K562 (cell line): ENCODE measurements around the gene PLA2G4D. TPM values are rescaled to one million over a fixed set of nuclear protein-coding genes. Genes with fewer than 3 reads are reported as not detected.

Source experiments
- ATAC-seq: fragments of 200-7000 bp; cut with Tn5 transposase; 3 replicates; pipeline ENCODE4 v1.9.1; 2020; ENCODE audit warnings: moderate library complexity
- BruUV-seq: library from RNA; stranded (reverse); fragments of 400-500 nt; replicated peaks from 2 replicates; lab custom pipeline; 2021; lab: Mats Ljungman, UMichigan
- CTCF ChIA-PET: fragments of 300-600 bp; formaldehyde crosslinking; extraction: SDS; loops from one replicate; lab custom pipeline; 2021; ENCODE audit warnings: low intra/inter-chr PET ratio; lab: Yijun Ruan, JAX
- POLR2A ChIA-PET: fragments of 300-600, 350-650 bp; sonication (Branson Sonifier 250); formaldehyde crosslinking; extraction: SDS; loops from one replicate; lab custom pipeline; 2021; ENCODE audit warnings: antibody characterized with exemption, inconsistent platforms; lab: Yijun Ruan, JAX
- DNase-seq, 4 experiments: peaks; one replicate each; pipeline versions ENCODE4 v3.0.0 to v3.0.0-alpha.2; 2011 to 2018; ENCODE audit warnings: low spot score in 3 of 4, mixed read lengths in 3 of 4; ENCODE audit errors: extremely low read depth in 1 of 4
- FAIRE-seq: peaks from 2 replicates; lab custom pipeline; 2011; peaks lifted over from hg19 to GRCh38; lab: Jason Lieb, UNC
- H2AFZ ChIP-seq: 2 replicates; pipeline ENCODE4 v1.6.0; 2011; ENCODE audit warnings: low read depth, low read length, control low read depth, inconsistent platforms
- H3K27ac ChIP-seq: fragments of 200-600 bp; 3 replicates; pipeline ENCODE4 v1.8.0; 2011; ENCODE audit warnings: low read depth, mild to moderate bottlenecking, control low read depth, inconsistent platforms, low read length, moderate library complexity, mixed read lengths; ENCODE audit errors: extremely low read depth
- H3K27me3 ChIP-seq, 2 experiments: fragments of 300-600 bp in 1 of 2; 2 replicates in 1 of 2; 3 replicates in 1 of 2; pipeline versions ENCODE4 v1.6.0 to v1.8.0; 2011; ENCODE audit warnings: inconsistent platforms in 2 of 2, low read length in 2 of 2, mild to moderate bottlenecking in 1 of 2, mixed read lengths in 1 of 2, moderate library complexity in 1 of 2; ENCODE audit not compliant: control insufficient read depth in 2 of 2, insufficient read depth in 2 of 2
- H3K36me3 ChIP-seq: fragments of 300-600 bp; 3 replicates; pipeline ENCODE4 v1.8.0; 2011; ENCODE audit warnings: mild to moderate bottlenecking, low read length, inconsistent platforms; ENCODE audit not compliant: control insufficient read depth, insufficient read depth
- H3K4me1 ChIP-seq, 2 experiments: fragments of 200-600 bp in 1 of 2; replicated peaks in 1 of 2; 2 replicates in 1 of 2; 3 replicates in 1 of 2; pipeline versions ENCODE4 v1.5.1 to v1.8.0; 2011; ENCODE audit warnings: inconsistent platforms in 2 of 2, low read length in 2 of 2, mild to moderate bottlenecking in 1 of 2, mixed read lengths in 1 of 2, moderate library complexity in 1 of 2; ENCODE audit not compliant: control insufficient read depth in 2 of 2, insufficient read depth in 2 of 2
- H3K4me2 ChIP-seq: 2 replicates; pipeline ENCODE4 v1.6.1; 2011; ENCODE audit warnings: low read length, control low read depth, inconsistent platforms, mixed read lengths; ENCODE audit not compliant: insufficient read depth
- H3K4me3 ChIP-seq: fragments of 200-600 bp; sonication (generic), shearing (Covaris generic); 2 replicates; pipeline ENCODE4 v1.5.1; 2016; ENCODE audit warnings: control low read depth, inconsistent platforms
- H3K79me2 ChIP-seq: fragments of 200-600 bp; 3 replicates; pipeline ENCODE4 v1.8.0; 2011; ENCODE audit warnings: low read length, inconsistent platforms; ENCODE audit not compliant: control insufficient read depth, insufficient read depth
- H3K9ac ChIP-seq, 2 experiments: 2 replicates each; pipeline versions ENCODE4 v1.6.0 to v1.6.1; 2011; ENCODE audit warnings: low read depth in 2 of 2, low read length in 2 of 2, control low read depth in 1 of 2, inconsistent platforms in 1 of 2, mild to moderate bottlenecking in 1 of 2, mixed read lengths in 1 of 2; ENCODE audit not compliant: insufficient read depth in 1 of 2
- H3K9me1 ChIP-seq: one replicate; pipeline ENCODE4 v1.6.0; 2011; ENCODE audit warnings: inconsistent platforms, mild to moderate bottlenecking, low read length, moderate library complexity; ENCODE audit not compliant: control insufficient read depth, insufficient read depth
- H3K9me3 ChIP-seq: replicated peaks from 2 replicates; pipeline ENCODE4 v1.5.1; 2011; ENCODE audit warnings: low read depth, low read length, inconsistent platforms; ENCODE audit not compliant: control insufficient read depth, insufficient read depth
- H4K20me1 ChIP-seq: replicated peaks from 2 replicates; pipeline ENCODE4 v1.6.1; 2011; ENCODE audit warnings: low read length, inconsistent platforms, mixed read lengths; ENCODE audit not compliant: control insufficient read depth, insufficient read depth
- ATF4 ChIP-seq: fragments of 450-650 bp; formaldehyde crosslinking; IDR thresholded peaks from 2 replicates; pipeline ENCODE4 v1.4.0; 2022; ENCODE audit warnings: mild to moderate bottlenecking, moderate library complexity
- CEBPB ChIP-seq: fragments of 450-650 bp; IDR thresholded peaks from 2 replicates; pipeline ENCODE4 v1.6.1; 2016; ENCODE audit warnings: missing genetic modification characterization, missing compliant biosample characterization
- CEBPG ChIP-seq, 3 experiments: fragments of 200-800 bp in 1 of 3; sonication (Bioruptor generic) in 1 of 3; sonication (generic) in 1 of 3; formaldehyde crosslinking in 1 of 3; IDR thresholded peaks in 2 of 3; conservative IDR thresholded peaks in 1 of 3; 2 replicates each; pipeline versions ENCODE4 v1.6.1 to v1.8.0; 2016 to 2022; ENCODE audit warnings: missing compliant biosample characterization in 2 of 3, missing genetic modification characterization in 2 of 3, mild to moderate bottlenecking in 1 of 3, missing genetic modification reagents in 1 of 3
- CTBP1 ChIP-seq: fragments of 450-650 bp; IDR thresholded peaks from 2 replicates; pipeline ENCODE4 v1.6.1; 2016; ENCODE audit warnings: borderline replicate concordance
- FOXM1 ChIP-seq, 2 experiments: fragments of 450-650 bp in 1 of 2; sonication (generic) in 1 of 2; formaldehyde crosslinking in 1 of 2; IDR thresholded peaks; 2 replicates each; pipeline versions ENCODE4 v1.6.1 to v1.9.0; 2017 to 2022; ENCODE audit warnings: low read depth in 2 of 2, mild to moderate bottlenecking in 2 of 2, missing genetic modification reagents in 1 of 2, moderate library complexity in 1 of 2
- IRF9 ChIP-seq: fragments of 450-650 bp; IDR thresholded peaks from 2 replicates; pipeline ENCODE4 v1.6.1; 2016; ENCODE audit warnings: missing biosample characterization, missing genetic modification characterization
- KLF1 ChIP-seq: fragments of 450-650 bp; IDR thresholded peaks from 2 replicates; pipeline ENCODE4 v1.6.1; 2016; ENCODE audit warnings: missing genetic modification characterization, missing compliant biosample characterization
- MAFG ChIP-seq: fragments of 450-650 bp; conservative IDR thresholded peaks from 2 replicates; pipeline ENCODE4 v1.6.1; 2016; ENCODE audit warnings: missing genetic modification characterization, missing compliant biosample characterization
- MAFK ChIP-seq: IDR thresholded peaks from 2 replicates; pipeline ENCODE4 v1.6.1; 2011; ENCODE audit warnings: low read length, improper control_type of control experiment
- NFE2 ChIP-seq: IDR thresholded peaks from 2 replicates; pipeline ENCODE4 v1.6.1; 2014; ENCODE audit warnings: antibody characterized with exemption, low read depth
- SMARCA5 ChIP-seq: fragments of 450-650 bp; IDR thresholded peaks from 2 replicates; pipeline ENCODE4 v1.6.1; 2016
- WGBS: fragments of 100-300 bp; shearing (Covaris generic); methylation state at CpG from one replicate; pipeline ENCODE4 v1.1.6; 2016; ENCODE audit warnings: low coverage, mixed read lengths; ENCODE audit not compliant: insufficient coverage; ENCODE audit errors: missing lambda C conversion rate; 5-methylcytosine and 5-hydroxymethylcytosine counted together
- in situ Hi-C: fragments of 300-500 bp; cut with MboI; formaldehyde crosslinking; loops from 4 replicates; pipeline ENCODE4 v1.15.0; 2018; ENCODE audit warnings: inconsistent platforms, mixed read lengths
- intact Hi-C: fragments of 100-400 bp; cut with micrococcal nuclease; formaldehyde crosslinking; loops from 2 replicates; pipeline ENCODE4 v1.14.2; 2022
- polyA plus RNA-seq, 8 experiments: library from polyadenylated mRNA; depleted of rRNA in 4 of 8; stranded (reverse) in 5 of 8; unstranded in 3 of 8; fragments of >200 nt; fragmentation: Nextera tagmentation in 2 of 8; fragmentation: Illumina TruSeq in 1 of 8; extraction: Ambion mirVana in 2 of 8; extraction: Trizol in 1 of 8; gene quantifications; 2 replicates each; pipeline versions ENCODE4 v1.2.1 to v1.2.3, GENCODE V29; 2011 to 2014; ENCODE audit warnings: inconsistent platforms in 1 of 8, missing spikeins in 1 of 8
- total RNA-seq, 7 experiments: library from RNA; depleted of rRNA in 6 of 7; stranded (reverse); fragments of >200 nt in 6 of 7; fragmentation: Illumina TruSeq in 2 of 7; extraction: Trizol in 2 of 7; gene quantifications; 2 replicates each; pipeline versions ENCODE4 v1.2.1 to v1.2.3, GENCODE V29; 2011 to 2021; ENCODE audit warnings: low replicate concordance in 1 of 7

Gene PLA2G4D
- total and polyA plus RNA-seq, 9 of the 15 experiments (the other 6 are each of a cell fraction or from before 2014, with no cell fraction given): 0.04 TPM; not detected in 8

GRCh38 chr15:42121021-42121420 is 26.7 kb upstream of the PLA2G4D start:
- Histone ChIP-seq H3K79me2 (no peaks in the 10 kb centered on the region), H3K9ac (no peak overlapping the region), H2AFZ (no peak overlapping the region), H3K4me3 (no peak overlapping the region), H3K27me3 (peaks cover 14 to 37% of the 10 kb centered on the region in 2 experiments; a peak in 4 of 5 replicates), H3K36me3 (no peaks in the 10 kb centered on the region), H3K4me1 (no peaks in the 10 kb centered on the region), H3K9me1 (no peaks in the 10 kb centered on the region), H4K20me1 (0 out of 2 replicates have a peak, but pooled peaks cover 2% of the 10 kb centered on the region), H3K9me3 (no peaks in the 10 kb centered on the region), H3K27ac (no peak overlapping the region), H3K4me2 (no peak overlapping the region)
- no peak for FAIRE-seq
- TF ChIP-seq CEBPB (tag): peak; percentile 98
- 0 out of 2 replicates have a peak, but pooled peaks have one; percentile 35 for TF ChIP-seq CTBP1
- 0 out of 2 replicates have a peak, but pooled peaks have one; percentile 11 for TF ChIP-seq MAFK
- TF ChIP-seq KLF1 (tag): no peak
- TF ChIP-seq CEBPG (CRISPR knock-in tag; IDR thresholded peaks at IDR 0.05): peak; percentile 82
- peak; percentile 91 to 99 for TF ChIP-seq CEBPG (tag; conservative IDR thresholded peaks at IDR 0.05 in 1 of 2, IDR thresholded peaks at IDR 0.05 in 1 of 2)
- TF ChIP-seq MAFG (tag): peak; percentile 62
- no peak for TF ChIP-seq ATF4
- TF ChIP-seq NFE2: peak; percentile 55
- peak; percentile 68; the same call in 1 of the 2 replicates for TF ChIP-seq IRF9 (tag)
- no peak for TF ChIP-seq FOXM1 (IDR thresholded peaks at IDR 0.05; ENCODE audit: low read depth)
- TF ChIP-seq FOXM1 (CRISPR knock-in tag; IDR thresholded peaks at IDR 0.05; ENCODE audit: low read depth): no peak
- TF ChIP-seq SMARCA5: no peak
- in situ Hi-C loops: no loop called here
- no peak for DNase-seq
- 10% methylated on average over 6 of the region's 6 CpGs for WGBS
- BruUV-seq: no TSS peak
- ChIA-PET CTCF (no interaction called here), POLR2A (interaction anchor here (0.6 to 1.3 kb wide), 2 partner anchors 10 to 208 kb away, joined by 3 to 5 read pairs; no protein-coding TSS in a partner anchor)
- no peak; the same call in 2 of the 3 replicates for ATAC-seq
- intact Hi-C loops: no loop called here
